KMS-11 (cell line): ENCODE results near the gene FN3K.

Experiments
- H2AFZ ChIP-seq: fragments of 200-600 bp; sonication (generic); 2 replicates; pipeline ENCODE4 v1.6.1; 2016; ENCODE audit warnings: antibody characterized with exemption, mixed run types, low read depth
- H3K27ac ChIP-seq: fragments of 200-600 bp; sonication (generic); 2 replicates; pipeline ENCODE4 v1.6.1; 2016; ENCODE audit warnings: mild to moderate bottlenecking, mixed run types
- H3K27me3 ChIP-seq: fragments of 200-600 bp; sonication (generic); 2 replicates; pipeline ENCODE4 v1.6.1; 2017; ENCODE audit warnings: mild to moderate bottlenecking, low read depth, mixed run types, moderate library complexity; ENCODE audit not compliant: insufficient read depth
- H3K36me3 ChIP-seq: fragments of 200-600 bp; sonication (generic); 2 replicates; pipeline ENCODE4 v1.6.1; 2017; ENCODE audit warnings: mild to moderate bottlenecking, mixed run types; ENCODE audit not compliant: insufficient read depth
- H3K4me1 ChIP-seq: fragments of 200-600 bp; sonication (generic); 2 replicates; pipeline ENCODE4 v1.6.1; 2016; ENCODE audit warnings: mild to moderate bottlenecking, low read depth, mixed run types; ENCODE audit not compliant: poor library complexity, severe bottlenecking
- H3K4me2 ChIP-seq: fragments of 200-600 bp; sonication (generic); 2 replicates; pipeline ENCODE4 v1.7.0; 2016; ENCODE audit warnings: mild to moderate bottlenecking, mixed run types
- H3K4me3 ChIP-seq: fragments of 200-600 bp; sonication (generic); IDR thresholded peaks from 2 replicates; pipeline ENCODE4 v1.6.1; 2017; ENCODE audit warnings: low read depth, low read length, mixed read lengths; ENCODE audit not compliant: insufficient read depth
- H3K79me2 ChIP-seq: fragments of 200-600 bp; sonication (generic); 2 replicates; pipeline ENCODE4 v1.6.1; 2016; ENCODE audit warnings: low read depth, mixed run types; ENCODE audit not compliant: insufficient read depth
- H3K9ac ChIP-seq: fragments of 200-600 bp; sonication (generic); 2 replicates; pipeline ENCODE4 v1.6.1; 2016; ENCODE audit warnings: mild to moderate bottlenecking, mixed run types
- H4K20me1 ChIP-seq: fragments of 200-600 bp; sonication (generic); 2 replicates; pipeline ENCODE4 v1.6.1; 2016; ENCODE audit warnings: mild to moderate bottlenecking, mixed run types; ENCODE audit not compliant: insufficient read depth
- TF ChIP-seq, protein P1 (sequence below): fragments of 200-600 bp; sonication (generic); conservative IDR thresholded peaks from 2 replicates; pipeline ENCODE4 v1.6.1; 2017; ENCODE audit warnings: low read depth, mild to moderate bottlenecking, antibody characterized with exemption, low read length, moderate library complexity, mixed read lengths

FN3K gene

DNA sequence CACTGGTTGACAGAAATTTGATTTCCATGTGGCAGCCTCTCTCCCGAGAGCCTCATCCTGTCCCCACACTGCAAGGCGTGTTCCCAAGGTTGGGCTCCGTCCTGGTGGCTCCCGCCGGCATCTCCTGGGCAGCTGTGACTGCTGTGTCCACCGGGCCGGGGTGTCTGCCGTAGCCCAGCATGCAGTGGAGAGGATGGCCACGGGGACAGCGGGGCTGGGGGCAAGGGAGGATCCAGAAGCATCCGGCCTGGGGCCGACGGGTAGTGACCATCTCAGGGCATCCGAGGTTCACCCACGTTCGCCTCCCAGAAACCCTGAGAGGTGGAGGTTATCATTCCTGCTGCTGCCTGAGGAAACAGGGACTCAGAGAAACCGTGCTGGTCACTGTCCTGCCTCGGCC lies 29.7 kb upstream of the FN3K start:
- TF ChIP-seq, protein P1, sequence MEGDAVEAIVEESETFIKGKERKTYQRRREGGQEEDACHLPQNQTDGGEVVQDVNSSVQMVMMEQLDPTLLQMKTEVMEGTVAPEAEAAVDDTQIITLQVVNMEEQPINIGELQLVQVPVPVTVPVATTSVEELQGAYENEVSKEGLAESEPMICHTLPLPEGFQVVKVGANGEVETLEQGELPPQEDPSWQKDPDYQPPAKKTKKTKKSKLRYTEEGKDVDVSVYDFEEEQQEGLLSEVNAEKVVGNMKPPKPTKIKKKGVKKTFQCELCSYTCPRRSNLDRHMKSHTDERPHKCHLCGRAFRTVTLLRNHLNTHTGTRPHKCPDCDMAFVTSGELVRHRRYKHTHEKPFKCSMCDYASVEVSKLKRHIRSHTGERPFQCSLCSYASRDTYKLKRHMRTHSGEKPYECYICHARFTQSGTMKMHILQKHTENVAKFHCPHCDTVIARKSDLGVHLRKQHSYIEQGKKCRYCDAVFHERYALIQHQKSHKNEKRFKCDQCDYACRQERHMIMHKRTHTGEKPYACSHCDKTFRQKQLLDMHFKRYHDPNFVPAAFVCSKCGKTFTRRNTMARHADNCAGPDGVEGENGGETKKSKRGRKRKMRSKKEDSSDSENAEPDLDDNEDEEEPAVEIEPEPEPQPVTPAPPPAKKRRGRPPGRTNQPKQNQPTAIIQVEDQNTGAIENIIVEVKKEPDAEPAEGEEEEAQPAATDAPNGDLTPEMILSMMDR: no peak
- H3K27ac ChIP-seq: no peak overlapping the region
- no peak overlapping the region for H3K4me2 ChIP-seq
- H3K4me3 ChIP-seq: no peak overlapping the region
- peaks cover 24% of the 10 kb centered on the region for H3K4me1 ChIP-seq
- H3K9ac ChIP-seq: no peak overlapping the region
- H2AFZ ChIP-seq: no peak overlapping the region
- no peaks in the 10 kb centered on the region for H4K20me1 ChIP-seq
- no peaks in the 10 kb centered on the region for H3K27me3 ChIP-seq
- no peaks in the 10 kb centered on the region for H3K79me2 ChIP-seq
- H3K36me3 ChIP-seq: no peaks in the 10 kb centered on the region

GRCh38 chr17:82709024-82709675 lies 26.3 kb upstream of the FN3K start:
- TF ChIP-seq, protein P1: no peak
- Histone ChIP-seq H4K20me1 (no peaks in the 10 kb centered on the region), H3K4me1 (peaks cover 24% of the 10 kb centered on the region), H3K36me3 (no peaks in the 10 kb centered on the region), H3K79me2 (no peaks in the 10 kb centered on the region), H3K4me2 (peak overlapping the region; percentile 86), H3K27me3 (no peaks in the 10 kb centered on the region), H3K27ac (no peak overlapping the region), H3K4me3 (no peak overlapping the region), H3K9ac (no peak overlapping the region; the same call in 1 of the 2 replicates), H2AFZ (peak overlapping the region; percentile 67; the same call in 1 of the 2 replicates)

- Histone ChIP-seq H3K4me1 (peaks cover 24% of the 10 kb centered on the region), H3K4me3 (no peak overlapping the region), H3K27ac (no peak overlapping the region), H4K20me1 (no peaks in the 10 kb centered on the region), H3K36me3 (no peaks in the 10 kb centered on the region), H3K79me2 (no peaks in the 10 kb centered on the region), H2AFZ (peak overlapping the region; percentile 67; the same call in 1 of the 2 replicates), H3K4me2 (peak overlapping the region; percentile 86), H3K9ac (no peak overlapping the region; the same call in 1 of the 2 replicates), H3K27me3 (no peaks in the 10 kb centered on the region)
- TF ChIP-seq, protein P1: no peak
Measured at GRCh38 chr17:82709676-82710498, 25.5 kb upstream of the FN3K start.

- Histone ChIP-seq H3K79me2 (no peaks in the 10 kb centered on the region), H3K4me2 (no peak overlapping the region), H4K20me1 (no peaks in the 10 kb centered on the region), H2AFZ (no peak overlapping the region), H3K4me1 (peaks cover 27% of the 10 kb centered on the region), H3K36me3 (no peaks in the 10 kb centered on the region), H3K9ac (no peak overlapping the region), H3K4me3 (no peak overlapping the region), H3K27ac (no peak overlapping the region), H3K27me3 (no peaks in the 10 kb centered on the region)
- TF ChIP-seq, protein P1: no peak
Measured at GRCh38 chr17:82710499-82711232, 24.7 kb upstream of the FN3K start.
